GM12892 (cell line): ENCODE measurements around the gene NEB.

Experiments
- DNase-seq: peaks from one replicate; pipeline ENCODE4 v3.0.0; 2011; ENCODE audit not compliant: insufficient read length
- FAIRE-seq: peaks from 2 replicates; lab custom pipeline; 2011; peaks lifted over from hg19 to GRCh38; lab: Jason Lieb, UNC
- POLR2A ChIP-seq: IDR thresholded peaks from 2 replicates; pipeline ENCODE4 v1.6.1; 2011; ENCODE audit warnings: low read depth, low read length, control low read depth
- POLR2AphosphoS5 ChIP-seq: IDR thresholded peaks from 2 replicates; pipeline ENCODE4 v1.6.1; 2011; ENCODE audit warnings: low read depth, low read length, control low read depth
- TAF1 ChIP-seq: IDR thresholded peaks from 2 replicates; pipeline ENCODE4 v1.6.1; 2011; ENCODE audit warnings: low read depth, mild to moderate bottlenecking, control low read depth, low read length, borderline replicate concordance

Gene NEB

DNA sequence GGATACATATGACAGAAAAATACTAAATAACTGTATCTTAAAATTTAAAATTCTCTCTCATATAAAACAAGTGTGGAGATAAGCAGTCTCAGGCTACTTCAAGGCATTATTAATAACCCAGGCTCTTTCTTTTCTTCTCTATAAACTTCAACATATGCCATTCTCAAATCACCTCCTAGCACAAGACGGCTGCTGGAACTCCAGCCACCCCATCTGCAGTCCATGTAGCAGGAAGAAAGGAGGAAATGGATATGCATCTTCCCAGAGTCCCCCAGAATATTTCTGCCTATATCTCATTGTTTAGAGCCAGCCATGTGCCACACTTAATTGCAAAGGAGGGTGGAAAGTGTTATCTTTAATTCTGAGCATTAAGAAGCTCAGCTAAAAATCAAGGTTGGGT, 35.3 kb upstream of the NEB start:
- DNase-seq (no peak), FAIRE-seq (no peak)
- no peak for TF ChIP-seq POLR2AphosphoS5
- no peak for TF ChIP-seq POLR2A
- TF ChIP-seq TAF1: no peak

GRCh38 chr2:151767536-151767935, 33.3 kb upstream of the NEB start:
- no peak for DNase-seq
- TF ChIP-seq POLR2AphosphoS5: no peak
- no peak for TF ChIP-seq POLR2A
- no peak for TF ChIP-seq TAF1
- FAIRE-seq: peak; percentile 74

GRCh38 chr2:151766437-151767153, 32.3 kb upstream of the NEB start:
- DNase-seq: no peak
- no peak for TF ChIP-seq POLR2AphosphoS5
- no peak for TF ChIP-seq TAF1
- no peak for TF ChIP-seq POLR2A
- peak; percentile 48 for FAIRE-seq

DNA sequence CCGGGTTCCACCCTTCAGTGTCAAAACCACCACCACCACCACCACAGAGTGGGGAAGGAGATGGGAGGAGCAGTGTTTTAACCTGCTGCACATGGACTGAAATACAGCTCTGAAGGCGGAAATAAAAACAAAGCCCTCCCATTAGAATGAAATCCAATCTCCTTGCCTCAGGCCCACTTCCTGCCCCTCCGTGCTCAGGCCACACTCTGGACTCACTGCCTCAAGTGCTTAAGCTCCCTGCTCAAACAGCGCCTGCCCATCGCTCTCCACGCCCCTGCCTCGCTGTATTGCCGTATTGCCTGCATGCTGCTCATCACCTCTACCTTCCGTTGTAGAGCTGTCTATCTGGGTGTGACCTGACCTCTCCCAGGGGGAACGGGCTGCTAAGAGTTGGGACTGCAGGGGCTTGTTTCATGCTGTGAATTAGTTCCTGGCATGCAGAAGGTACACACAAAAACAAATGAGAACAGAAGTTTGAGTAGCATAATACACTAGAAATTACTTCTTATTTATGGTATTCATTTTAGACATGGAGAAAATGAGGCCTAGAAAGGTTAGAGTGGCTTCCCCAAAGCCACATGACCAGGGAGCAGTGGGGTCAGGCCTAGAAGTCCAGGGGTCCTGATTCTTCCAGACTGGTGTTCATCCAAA, 31.6 kb upstream of the NEB start:
- no peak for TF ChIP-seq TAF1
- no peak for TF ChIP-seq POLR2AphosphoS5
- no peak for TF ChIP-seq POLR2A
- FAIRE-seq: peak; percentile 50
- DNase-seq: no peak

DNA sequence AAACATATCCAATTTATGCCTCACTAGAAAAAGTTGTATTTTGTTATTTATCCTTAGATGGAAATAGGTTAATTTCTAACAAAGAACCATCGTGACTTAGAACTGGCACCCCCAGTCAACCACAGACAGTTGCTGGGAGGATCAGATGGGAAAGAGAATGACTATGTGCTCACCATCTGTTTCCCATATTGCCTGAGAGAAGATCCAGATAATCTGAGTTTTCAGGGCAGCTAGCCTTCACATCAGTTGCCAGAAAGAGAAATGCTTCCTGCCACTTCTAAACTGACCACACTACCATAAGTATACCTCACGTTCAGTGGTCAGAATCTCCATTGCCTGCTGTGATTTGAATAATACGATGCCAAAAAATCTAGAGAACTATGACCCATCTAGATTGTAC, 28.4 kb upstream of the NEB start:
- DNase-seq (no peak), FAIRE-seq (no peak)
- TF ChIP-seq TAF1 (no peak), POLR2A (no peak), POLR2AphosphoS5 (no peak)

DNA sequence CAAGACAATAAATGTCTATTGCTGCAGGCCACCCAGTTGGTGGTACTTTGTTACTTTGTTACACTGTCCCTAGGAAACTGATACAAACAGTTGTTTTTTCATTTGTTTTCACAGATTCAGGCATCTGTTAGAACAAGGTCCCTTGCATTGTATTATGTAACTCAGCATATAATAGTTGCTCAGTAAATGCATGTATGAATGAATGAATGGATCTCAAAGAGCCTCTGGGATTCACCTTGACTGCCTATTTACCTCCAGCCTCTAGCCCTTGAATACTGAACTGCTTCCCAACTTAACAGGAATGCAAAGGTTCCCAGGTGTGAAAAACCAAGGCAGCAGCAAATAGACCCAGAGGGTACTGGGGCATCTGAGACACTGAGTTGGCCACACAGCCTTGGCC, 27.4 kb upstream of the NEB start:
- FAIRE-seq (no peak), DNase-seq (no peak)
- TF ChIP-seq POLR2A (no peak), POLR2AphosphoS5 (no peak), TAF1 (no peak)

DNA sequence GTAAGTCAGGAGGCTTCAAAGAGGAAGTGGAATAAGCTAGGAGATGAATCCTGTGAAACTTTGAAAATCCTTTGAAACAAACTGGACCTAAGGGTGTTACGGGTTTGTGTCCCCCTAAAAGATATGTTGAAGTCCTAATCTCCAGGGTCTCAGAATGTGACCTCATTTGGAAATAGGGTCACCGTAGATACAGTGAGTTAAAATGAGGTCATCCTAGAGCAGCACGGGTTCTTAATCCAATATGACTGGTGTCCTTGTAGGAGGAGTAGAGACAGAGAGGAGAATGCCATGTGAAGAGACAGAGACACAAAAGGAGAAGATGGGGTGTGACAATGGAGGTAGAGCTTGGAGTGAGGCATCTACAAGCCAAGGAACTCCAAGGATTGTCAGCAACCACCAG, 26.9 kb upstream of the NEB start:
- no peak for DNase-seq
- TF ChIP-seq POLR2AphosphoS5: no peak
- no peak for TF ChIP-seq TAF1
- TF ChIP-seq POLR2A: no peak
- FAIRE-seq: no peak

DNA sequence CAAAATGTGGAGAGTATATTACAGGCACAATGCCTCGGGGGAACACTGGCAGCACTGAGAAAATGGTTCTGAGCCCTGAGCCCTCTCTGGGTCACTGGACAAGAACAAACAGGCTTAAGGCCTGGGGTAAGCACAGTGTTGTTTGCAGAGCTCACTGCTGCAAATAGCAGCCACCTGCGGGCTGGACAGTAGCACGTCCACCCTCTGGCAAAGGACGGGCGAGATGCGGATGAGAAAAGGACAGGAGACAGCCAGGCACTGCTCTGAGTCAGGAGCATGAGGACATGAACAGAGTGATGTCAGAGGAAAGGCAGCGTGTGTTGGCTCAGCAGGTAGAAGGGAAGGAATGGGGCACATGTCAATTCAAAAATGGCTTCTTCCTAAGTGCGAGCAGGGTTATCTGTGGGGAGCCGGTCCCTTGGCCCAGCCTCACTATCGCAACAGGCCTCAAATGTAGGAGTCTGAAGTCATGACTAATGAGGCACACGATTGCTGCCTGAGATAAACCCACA, 25.9 kb upstream of the NEB start:
- no peak for FAIRE-seq
- TF ChIP-seq TAF1: no peak
- no peak for TF ChIP-seq POLR2A
- TF ChIP-seq POLR2AphosphoS5: no peak
- DNase-seq: no peak

DNA sequence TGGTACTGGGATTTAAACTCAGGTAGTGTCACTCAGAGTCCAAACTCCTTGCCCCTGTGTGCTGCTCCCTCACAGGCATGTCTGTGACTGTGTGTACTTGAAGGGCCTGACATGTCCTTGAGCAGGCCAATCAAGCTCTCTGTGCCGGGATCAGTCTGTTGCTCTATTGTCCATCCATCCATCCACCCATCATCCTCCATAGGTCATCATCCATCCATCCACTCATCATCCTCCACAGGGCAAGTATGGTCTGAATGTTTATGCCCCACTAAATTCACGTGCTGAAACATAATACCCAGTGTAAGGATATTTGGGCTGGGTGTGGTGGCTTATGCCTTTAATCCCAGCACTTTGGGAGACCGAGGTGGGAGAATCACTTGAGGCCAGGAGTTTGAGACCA, 24.5 kb upstream of the NEB start:
- DNase-seq: no peak
- FAIRE-seq: no peak
- TF ChIP-seq POLR2A (no peak), TAF1 (no peak), POLR2AphosphoS5 (no peak)

GRCh38 chr2:151757861-151758260, 23.6 kb upstream of the NEB start:
- FAIRE-seq (no peak), DNase-seq (no peak)
- TF ChIP-seq POLR2AphosphoS5 (no peak), TAF1 (no peak), POLR2A (no peak)

DNA sequence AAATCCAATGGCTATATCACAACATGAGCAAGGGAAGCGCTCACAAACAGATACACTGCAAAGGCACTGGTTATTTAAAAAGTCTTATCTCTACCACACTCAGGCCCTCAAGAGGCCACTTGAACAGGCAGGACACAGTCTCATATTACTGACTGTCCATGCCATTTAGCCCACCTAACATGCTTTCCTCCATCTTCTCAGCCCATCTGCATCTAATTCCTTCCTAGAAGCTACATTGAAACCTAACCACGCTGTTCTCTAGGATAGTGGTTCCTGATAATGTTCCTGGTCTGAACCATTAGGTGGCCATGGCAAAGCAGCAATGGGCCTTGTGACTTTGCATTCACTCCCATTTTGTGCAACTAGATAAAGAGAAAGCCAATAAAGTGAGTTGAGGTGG, 22.5 kb upstream of the NEB start:
- TF ChIP-seq POLR2A (no peak), TAF1 (no peak), POLR2AphosphoS5 (no peak)
- FAIRE-seq: no peak
- DNase-seq: no peak
